PC-9 (cell line): ENCODE measurements around the gene CDH16. TPM values are rescaled to one million over a fixed set of nuclear protein-coding genes. Genes with fewer than 3 reads are reported as not detected.
A peak's percentile ranks its signal among the peaks of the same experiment; 100 is the strongest.
"Not testable (repeated sequence)": the region's sequence is repeated elsewhere in the genome, so short reads cannot be mapped to it uniquely, and the experiment has no call there.

Experiments
- BruUV-seq: library from RNA; stranded (reverse); fragments of 400-500 nt; replicated peaks from 2 replicates; lab custom pipeline; 2021; lab: Mats Ljungman, UMichigan
- CTCF ChIA-PET: fragments of 300-600 bp; sonication (Branson Sonifier 250); formaldehyde crosslinking; loops from one replicate; lab custom pipeline; 2022; ENCODE audit warnings: antibody characterized with exemption; lab: Charles Lee
- POLR2A ChIA-PET: fragments of 300-600 bp; sonication (Branson Sonifier 250); formaldehyde crosslinking; loops from one replicate; lab custom pipeline; 2022; ENCODE audit warnings: antibody characterized with exemption; ENCODE audit not compliant: unreplicated experiment; lab: Charles Lee
- DNase-seq, 2 experiments: peaks; one replicate each; pipeline versions ENCODE4 v3.0.0 to v3.0.0-alpha.2; 2015 to 2022; ENCODE audit warnings: mixed read lengths in 1 of 2
- H2AFZ ChIP-seq: fragments of 200-600 bp; sonication (generic); 2 replicates; pipeline ENCODE4 v1.8.1; 2017; ENCODE audit warnings: antibody characterized with exemption
- H3F3A ChIP-seq: fragments of 200-600 bp; sonication (generic); 2 replicates; pipeline ENCODE4 v1.8.1; 2017; ENCODE audit warnings: antibody characterized with exemption, mild to moderate bottlenecking, low read depth; ENCODE audit not compliant: insufficient read depth
- H3K27ac ChIP-seq: fragments of 200-600 bp; sonication (generic); 2 replicates; pipeline ENCODE4 v1.6.1; 2016; ENCODE audit warnings: mixed run types
- H3K27me3 ChIP-seq: fragments of 200-600 bp; sonication (generic); 2 replicates; pipeline ENCODE4 v1.6.1; 2016; ENCODE audit warnings: low read depth, mixed run types; ENCODE audit not compliant: insufficient read depth
- H3K36me3 ChIP-seq: fragments of 200-600 bp; sonication (generic); 2 replicates; pipeline ENCODE4 v1.6.1; 2016; ENCODE audit warnings: low read depth, mixed run types
- H3K4me1 ChIP-seq: fragments of 200-600 bp; sonication (generic); replicated peaks from 2 replicates; pipeline ENCODE4 v1.6.1; 2016; ENCODE audit warnings: mixed run types; ENCODE audit not compliant: insufficient read depth
- H3K4me2 ChIP-seq: fragments of 200-600 bp; sonication (generic); 2 replicates; pipeline ENCODE4 v1.6.1; 2017; ENCODE audit warnings: mixed run types
- H3K4me3 ChIP-seq: fragments of 200-600 bp; sonication (generic); 2 replicates; pipeline ENCODE4 v1.6.1; 2016; ENCODE audit warnings: mixed run types
- H3K79me2 ChIP-seq: fragments of 200-600 bp; sonication (generic); 2 replicates; pipeline ENCODE4 v1.6.1; 2017; ENCODE audit warnings: low read depth, mixed run types
- H3K9me2 ChIP-seq: fragments of 200-600 bp; sonication (generic); 2 replicates; pipeline ENCODE4 v1.8.1; 2017; ENCODE audit warnings: mild to moderate bottlenecking; ENCODE audit not compliant: insufficient read depth
- H3K9me3 ChIP-seq: fragments of 200-600 bp; sonication (generic); 2 replicates; pipeline ENCODE4 v1.8.1; 2016; ENCODE audit warnings: low read depth; ENCODE audit not compliant: insufficient read depth
- H4K20me1 ChIP-seq: fragments of 200-600 bp; sonication (generic); 2 replicates; pipeline ENCODE4 v1.8.1; 2017; ENCODE audit not compliant: insufficient read depth
- EZH2 ChIP-seq: fragments of 200-600 bp; sonication (generic); IDR thresholded peaks from 2 replicates; pipeline ENCODE4 v1.8.0; 2017; ENCODE audit warnings: antibody characterized with exemption, low read depth
- intact Hi-C: fragments of 100-400 bp; cut with micrococcal nuclease; formaldehyde crosslinking; loops from one replicate; pipeline ENCODE4 v1.10.0; 2022; ENCODE audit not compliant: unreplicated experiment
- total RNA-seq: library from RNA; stranded (reverse); gene quantifications from 2 replicates; pipeline ENCODE4 v1.2.3, GENCODE V29; 2021
- TF ChIP-seq, protein P1 (sequence below): fragments of 200-600 bp; sonication (generic); conservative IDR thresholded peaks from 2 replicates; pipeline ENCODE4 v1.6.1; 2017; ENCODE audit warnings: mixed run types, antibody characterized with exemption, mild to moderate bottlenecking, moderate library complexity

Gene CDH16
- total RNA-seq, 1 experiment from 2014 or later: not detected

DNA sequence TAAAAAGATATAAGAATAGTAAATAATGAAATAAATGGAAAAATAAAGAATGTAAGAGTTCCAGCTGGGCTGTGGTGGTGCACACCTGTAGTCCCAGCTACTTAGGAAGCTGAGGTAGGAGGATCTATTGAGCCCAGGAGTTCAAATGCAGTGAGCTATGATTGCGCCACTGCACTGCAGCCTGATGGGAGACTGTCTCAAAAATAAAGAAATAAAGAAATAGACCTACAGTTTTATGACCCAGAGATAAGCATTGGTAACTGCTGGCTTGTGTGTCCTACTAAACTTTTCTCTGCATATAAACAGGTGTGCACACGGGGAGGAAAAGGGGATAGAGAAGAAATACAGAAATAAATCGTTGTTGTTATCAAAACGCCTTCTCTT lies 46.1 kb downstream of the CDH16 start:
- Histone ChIP-seq H3K4me2 (peak overlapping the region; percentile 95), H3K4me1 (peaks cover 7% of the 10 kb centered on the region), H3K27me3 (no peaks in the 10 kb centered on the region), H3K9me3 (no peaks in the 10 kb centered on the region), H2AFZ (peak overlapping the region; percentile 92), H4K20me1 (no peaks in the 10 kb centered on the region), H3K4me3 (peak overlapping the region; percentile 64), H3K79me2 (no peaks in the 10 kb centered on the region), H3K27ac (peak overlapping the region; percentile 42), H3K9me2 (no peaks in the 10 kb centered on the region), H3F3A (peaks cover 20% of the 10 kb centered on the region; the same call in 1 of the 2 replicates), H3K36me3 (no peaks in the 10 kb centered on the region)
- TF ChIP-seq, protein P1, sequence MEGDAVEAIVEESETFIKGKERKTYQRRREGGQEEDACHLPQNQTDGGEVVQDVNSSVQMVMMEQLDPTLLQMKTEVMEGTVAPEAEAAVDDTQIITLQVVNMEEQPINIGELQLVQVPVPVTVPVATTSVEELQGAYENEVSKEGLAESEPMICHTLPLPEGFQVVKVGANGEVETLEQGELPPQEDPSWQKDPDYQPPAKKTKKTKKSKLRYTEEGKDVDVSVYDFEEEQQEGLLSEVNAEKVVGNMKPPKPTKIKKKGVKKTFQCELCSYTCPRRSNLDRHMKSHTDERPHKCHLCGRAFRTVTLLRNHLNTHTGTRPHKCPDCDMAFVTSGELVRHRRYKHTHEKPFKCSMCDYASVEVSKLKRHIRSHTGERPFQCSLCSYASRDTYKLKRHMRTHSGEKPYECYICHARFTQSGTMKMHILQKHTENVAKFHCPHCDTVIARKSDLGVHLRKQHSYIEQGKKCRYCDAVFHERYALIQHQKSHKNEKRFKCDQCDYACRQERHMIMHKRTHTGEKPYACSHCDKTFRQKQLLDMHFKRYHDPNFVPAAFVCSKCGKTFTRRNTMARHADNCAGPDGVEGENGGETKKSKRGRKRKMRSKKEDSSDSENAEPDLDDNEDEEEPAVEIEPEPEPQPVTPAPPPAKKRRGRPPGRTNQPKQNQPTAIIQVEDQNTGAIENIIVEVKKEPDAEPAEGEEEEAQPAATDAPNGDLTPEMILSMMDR: no peak
- no peak for TF ChIP-seq EZH2
- ChIA-PET CTCF (interaction anchor here (0.6 to 2.1 kb wide), 8 partner anchors 9 to 351 kb away, joined by 3 to 14 read pairs (median 4); partner anchors contain the start of gene NAE1), POLR2A (interaction anchor here (0.7 kb wide), 1 partner anchor 210 kb away, joined by 3 read pairs; no protein-coding TSS in a partner anchor)
- no peak for DNase-seq
- no TSS peak for BruUV-seq
- intact Hi-C loops: loop anchor here (2.0 to 5.0 kb wide), 2 partner anchors 42 to 130 kb away; partner anchors contain the start of gene NAE1

DNA sequence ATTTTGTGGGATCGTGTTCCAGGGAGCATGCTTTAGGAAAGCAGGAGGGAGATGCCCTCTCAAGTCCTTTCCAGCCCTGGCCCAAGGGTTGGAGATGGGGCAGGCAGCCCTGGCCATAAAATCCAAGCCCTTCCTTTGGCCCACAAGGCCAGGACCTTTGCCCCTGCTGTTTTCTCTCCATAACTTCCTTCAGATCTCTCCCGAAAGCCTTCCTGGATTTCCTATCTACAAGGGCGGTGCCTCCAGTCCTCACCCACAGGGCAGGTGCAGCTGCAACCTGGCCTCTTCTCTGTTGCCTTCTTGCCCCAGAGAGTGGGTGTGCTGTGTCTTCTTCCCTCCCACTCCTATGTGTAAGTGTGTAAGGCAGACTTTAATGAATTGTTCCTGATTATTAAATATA lies 46.8 kb downstream of the CDH16 start:
- intact Hi-C loops: loop anchor here (2.0 to 5.0 kb wide), 2 partner anchors 41 to 130 kb away; partner anchors contain the start of gene NAE1
- Histone ChIP-seq H3K9me2 (no peaks in the 10 kb centered on the region), H3K9me3 (no peaks in the 10 kb centered on the region), H3K27me3 (no peaks in the 10 kb centered on the region), H3K4me1 (peaks cover 7% of the 10 kb centered on the region), H3K4me2 (no peak overlapping the region), H3K4me3 (no peak overlapping the region), H2AFZ (no peak overlapping the region), H4K20me1 (no peaks in the 10 kb centered on the region), H3K79me2 (no peaks in the 10 kb centered on the region), H3F3A (peaks cover 20% of the 10 kb centered on the region; the same call in 1 of the 2 replicates), H3K27ac (no peak overlapping the region), H3K36me3 (no peaks in the 10 kb centered on the region)
- ChIA-PET POLR2A (no interaction called here), CTCF (interaction anchor here (1.2 kb wide), 1 partner anchor 48 kb away, joined by 4 read pairs; no protein-coding TSS in a partner anchor)
- DNase-seq: no peak
- BruUV-seq: no TSS peak
- TF ChIP-seq, protein P1: no peak
- TF ChIP-seq EZH2: no peak

DNA sequence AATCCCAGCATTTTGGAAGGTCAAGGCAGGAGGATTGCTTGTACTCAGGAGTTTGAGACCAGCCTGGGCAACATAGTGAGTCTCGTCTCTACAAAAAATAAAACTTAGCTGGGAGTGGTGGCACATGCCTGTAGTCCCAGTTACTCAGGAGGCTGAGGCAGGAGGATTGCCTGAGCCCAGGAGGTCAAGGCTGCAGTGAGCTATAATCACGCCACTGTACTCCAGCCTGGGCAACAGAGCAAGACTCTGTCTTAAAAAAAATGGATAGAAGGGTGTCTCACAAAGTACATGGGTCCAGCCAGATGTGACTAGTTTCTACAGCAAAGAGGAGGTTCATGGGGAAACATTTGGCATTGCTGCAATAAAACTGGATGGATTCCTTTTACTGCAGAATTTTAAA lies 47.3 kb downstream of the CDH16 start:
- DNase-seq, H3K4me1 ChIP-seq, H3K9me3 ChIP-seq, H3K36me3 ChIP-seq, H3K4me2 ChIP-seq, BruUV-seq, H3K4me3 ChIP-seq, H2AFZ ChIP-seq, H3K79me2 ChIP-seq, POLR2A ChIA-PET, H3K9me2 ChIP-seq, H3K27me3 ChIP-seq, H4K20me1 ChIP-seq, H3K27ac ChIP-seq: not testable (repeated sequence)
- intact Hi-C loops: loop anchor here (5.0 kb wide), 1 partner anchor 129 kb away; no protein-coding TSS in a partner anchor
- CTCF ChIA-PET: interaction anchor here (1.2 kb wide), 1 partner anchor 47 kb away, joined by 4 read pairs; no protein-coding TSS in a partner anchor
- peaks cover 20% of the 10 kb centered on the region; the same call in 1 of the 2 replicates for H3F3A ChIP-seq
